ENCODE measurements around the gene CACNB2.
"Not testable (repeated sequence)": the region's sequence is repeated elsewhere in the genome, so short reads cannot be mapped to it uniquely, and the experiment has no call there.

Gene CACNB2

DNA sequence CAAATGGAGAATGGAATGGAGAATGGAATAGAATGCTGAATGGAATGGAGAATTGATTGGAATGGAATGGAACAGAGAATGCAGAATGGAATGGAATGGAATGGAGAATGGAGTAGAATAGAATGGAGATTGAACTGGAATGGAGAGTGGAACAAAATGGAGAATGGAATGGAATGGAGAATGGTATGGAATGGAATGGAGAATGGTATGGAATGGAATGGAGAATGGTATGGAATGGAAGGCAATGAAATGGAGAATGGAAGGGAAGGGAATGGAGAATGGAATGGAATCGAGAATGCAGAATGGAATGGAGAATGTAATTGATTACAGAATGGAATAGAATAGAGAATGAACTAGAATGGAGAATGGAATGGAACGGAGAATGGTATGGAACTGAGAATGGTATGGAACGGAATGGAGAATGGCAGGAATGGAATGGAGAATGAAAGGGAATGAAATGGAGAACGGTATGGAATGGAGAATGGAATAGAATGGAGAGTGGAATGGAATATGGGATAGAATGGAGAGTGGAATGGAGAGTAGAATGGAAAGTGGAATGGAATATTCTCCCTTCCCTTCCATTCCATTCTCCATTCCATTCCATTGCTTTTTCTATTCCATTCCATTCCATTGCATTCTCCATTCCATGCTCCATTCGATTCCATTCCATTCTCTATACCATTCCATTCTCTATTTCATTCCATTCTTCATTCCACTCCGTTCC, 422.9 kb downstream of the CACNB2 start:
- DNase-seq: no peak

DNA sequence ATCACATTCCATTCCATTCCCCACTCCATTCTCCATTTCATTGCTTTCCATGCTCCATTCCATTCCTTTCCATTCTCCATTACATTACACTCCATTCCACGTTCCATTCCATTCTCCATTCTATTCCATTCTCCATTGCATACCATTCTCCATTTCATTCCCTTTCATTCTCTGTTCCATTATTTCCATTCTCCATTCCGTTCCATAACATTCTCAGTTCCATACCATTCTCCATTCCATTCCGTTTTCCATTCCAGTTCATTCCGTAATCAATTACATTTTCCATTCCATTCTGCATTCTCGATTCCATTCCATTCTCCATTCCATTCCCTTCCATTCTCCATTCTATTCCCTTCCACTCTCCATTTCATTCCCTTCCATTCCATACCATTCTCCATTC, 424.8 kb downstream of the CACNB2 start:
- no peak for DNase-seq

DNA sequence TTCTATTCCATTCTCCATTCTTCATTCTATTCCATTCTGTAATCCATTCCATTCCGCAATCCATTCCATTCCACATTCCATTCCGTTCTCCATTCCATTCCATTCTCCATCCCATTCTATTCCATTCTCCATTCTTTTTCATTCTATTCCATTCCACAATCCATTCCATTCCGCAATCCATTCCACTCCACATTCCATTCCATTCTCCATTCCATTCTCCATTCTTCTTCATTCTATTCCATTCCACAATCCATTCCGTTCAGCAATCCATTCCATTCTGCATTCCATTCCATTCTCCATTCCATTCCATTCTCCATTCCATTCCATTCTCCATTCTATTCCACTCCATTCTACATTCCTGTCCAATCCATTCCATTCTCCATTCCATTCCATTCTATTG, 426.0 kb downstream of the CACNB2 start:
- DNase-seq: no peak

DNA sequence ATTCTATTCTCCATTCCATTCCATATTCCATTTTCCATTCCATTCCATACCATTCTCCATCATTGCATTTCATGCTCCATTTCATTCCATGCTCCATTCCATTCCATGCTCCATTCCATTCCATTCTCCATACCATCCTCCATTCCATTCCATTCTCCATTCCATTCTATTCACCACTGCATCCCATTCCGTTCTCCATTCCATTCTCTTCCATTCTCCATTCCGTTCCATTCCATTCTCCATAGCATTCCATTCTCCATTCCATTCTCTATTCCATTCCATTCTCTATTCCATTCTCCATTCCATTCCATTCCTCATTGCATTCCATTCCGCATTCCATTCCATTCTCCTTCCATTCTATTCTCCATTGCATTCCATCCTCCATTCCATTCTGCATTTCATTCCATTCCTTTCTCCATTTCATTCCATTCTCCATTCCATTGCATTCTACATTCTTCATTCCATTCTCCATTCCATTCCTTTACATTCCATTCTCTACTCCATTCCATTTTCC, 427.2 kb downstream of the CACNB2 start:
- DNase-seq: no peak

DNA sequence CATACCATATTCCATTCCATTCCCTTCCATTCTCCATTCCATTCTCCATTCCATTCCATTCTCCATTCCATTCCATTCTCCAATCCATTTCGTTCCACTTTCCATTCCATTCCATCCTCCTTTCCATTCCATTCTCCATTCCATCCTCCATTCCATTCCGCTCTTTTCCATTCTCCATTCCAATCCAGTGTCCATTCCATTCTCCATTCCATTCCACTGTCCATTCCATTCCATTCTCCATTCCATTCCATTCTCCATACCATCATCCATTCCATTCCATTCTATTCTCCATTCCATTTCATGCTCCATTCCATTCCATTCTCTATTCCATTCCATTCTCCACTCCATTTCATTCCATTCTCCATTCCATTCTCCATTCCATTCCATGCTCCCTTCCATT, 430.2 kb downstream of the CACNB2 start:
- not testable (repeated sequence) for DNase-seq

DNA sequence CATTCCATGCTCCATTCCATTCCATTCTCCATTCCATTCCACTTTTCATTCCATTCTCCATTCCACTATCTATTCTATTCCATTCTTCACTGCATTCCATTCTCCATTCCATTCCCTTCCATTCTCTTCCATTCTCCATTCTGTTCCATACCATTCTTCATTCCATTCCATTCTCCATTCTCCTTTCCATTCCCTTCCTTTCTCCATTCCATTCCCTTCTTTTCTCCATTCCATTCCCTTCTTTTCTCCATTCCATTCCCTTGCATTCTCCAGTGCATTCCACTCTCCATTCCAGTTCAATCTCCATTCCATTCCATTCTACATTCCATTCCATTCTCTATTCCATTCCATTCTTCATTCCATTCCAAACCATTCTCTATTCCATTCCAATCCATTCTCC, 430.9 kb downstream of the CACNB2 start:
- DNase-seq: no peak

DNA sequence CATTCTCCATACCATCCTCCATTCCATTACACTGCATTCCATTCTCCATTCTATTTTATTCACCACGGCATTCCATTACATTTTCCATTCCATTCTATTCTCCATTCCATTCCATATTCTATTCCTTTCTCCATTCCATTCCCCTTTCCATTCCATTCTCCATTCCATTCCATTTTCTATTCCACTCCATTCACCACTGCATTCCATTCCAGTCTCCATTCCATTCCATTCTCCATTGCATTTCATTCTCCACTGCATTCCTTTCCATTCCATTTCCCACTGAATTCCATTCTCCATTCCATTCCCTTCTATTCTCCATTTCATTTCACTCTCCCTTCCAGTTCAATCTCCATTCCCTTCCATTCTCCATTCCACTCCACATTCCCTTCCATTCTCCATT, 431.6 kb downstream of the CACNB2 start:
- DNase-seq: no peak

DNA sequence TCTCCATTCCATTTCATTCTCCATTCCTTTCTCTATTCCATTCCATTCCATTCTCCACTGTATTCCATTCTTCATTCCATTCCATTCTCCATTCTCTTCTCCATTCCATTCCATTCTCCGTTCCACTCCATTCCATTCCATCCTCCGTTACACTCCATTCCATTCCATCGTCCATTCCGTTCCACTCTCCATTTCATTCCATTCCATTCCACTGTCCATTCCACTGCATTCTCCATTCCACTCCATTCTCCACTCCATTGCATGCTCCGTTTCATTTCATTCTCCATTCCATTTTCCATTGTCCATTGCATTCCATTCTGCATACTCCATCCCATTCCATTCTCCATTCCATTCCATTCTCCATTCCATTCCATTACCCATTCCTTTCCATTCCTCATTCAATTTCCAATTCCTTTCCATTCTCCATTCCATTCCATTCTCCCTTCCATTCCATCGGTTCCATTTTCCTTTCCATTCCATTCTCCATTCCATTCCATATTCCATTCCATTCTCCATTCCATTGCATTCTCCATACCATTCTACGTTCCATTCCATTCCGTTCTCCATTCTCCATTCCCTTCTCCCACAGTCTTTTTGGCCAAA, 432.8 kb downstream of the CACNB2 start:
- no peak for DNase-seq

DNA sequence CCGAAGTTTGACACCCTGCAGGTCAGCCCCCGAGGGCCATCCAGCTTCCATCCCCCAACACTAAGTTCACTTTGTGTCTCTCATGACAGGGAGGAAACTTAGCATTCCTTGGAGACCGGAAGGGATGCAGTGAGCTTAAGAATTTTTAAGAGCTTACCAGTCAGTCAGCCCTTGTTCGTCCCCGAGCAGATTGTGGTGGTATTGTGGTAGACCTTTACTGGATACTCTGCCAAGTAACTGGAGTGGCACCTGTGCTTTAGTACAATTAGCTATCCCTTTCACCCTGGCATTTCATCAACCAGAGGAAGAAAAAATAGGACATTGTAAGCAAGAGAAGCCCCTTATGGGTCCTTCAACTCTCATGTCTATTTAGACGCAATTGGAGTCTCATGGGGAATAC, 436.4 kb downstream of the CACNB2 start:
- DNase-seq: no peak

DNA sequence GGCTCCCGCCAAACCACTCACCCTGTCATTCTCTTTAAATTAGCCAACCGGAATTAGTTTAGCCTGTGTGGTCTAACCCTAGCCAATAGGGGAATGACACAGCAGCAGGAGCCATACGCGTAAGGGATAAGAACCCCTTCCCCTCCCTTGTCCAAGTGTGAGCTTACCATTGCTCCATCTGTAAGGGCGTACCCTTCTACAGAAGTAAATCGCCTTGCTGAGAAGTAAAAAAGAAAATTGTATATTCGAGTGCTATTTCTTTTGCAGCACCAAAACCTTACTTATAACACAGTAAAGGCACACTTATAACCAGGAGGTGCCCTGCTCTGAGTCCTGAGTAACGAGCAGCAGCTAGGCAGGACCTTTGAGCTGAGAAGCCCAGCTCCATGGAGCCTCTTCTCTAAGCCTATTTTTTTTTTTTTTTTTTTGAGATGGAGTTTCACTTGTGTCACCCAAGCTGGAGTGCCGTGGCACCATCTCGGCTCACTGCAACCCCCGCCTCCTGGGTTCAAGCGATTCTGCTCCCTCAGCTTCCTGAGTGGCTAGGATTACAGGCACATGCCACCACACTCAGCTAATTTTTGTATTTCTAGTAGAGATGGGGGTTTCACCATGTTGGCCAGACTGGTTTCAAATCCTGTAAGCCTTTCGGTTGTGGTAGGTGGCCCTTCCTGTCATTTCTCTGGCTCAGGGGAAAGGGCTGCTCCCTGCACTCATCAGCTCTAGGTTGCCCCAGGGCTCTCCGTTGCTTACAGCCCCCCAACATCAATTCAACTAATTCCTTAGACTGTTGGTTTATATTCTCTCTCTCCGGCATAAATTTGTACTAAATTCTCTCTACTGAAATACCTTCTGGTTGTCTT, 437.8 kb downstream of the CACNB2 start:
- no peak for DNase-seq

DNA sequence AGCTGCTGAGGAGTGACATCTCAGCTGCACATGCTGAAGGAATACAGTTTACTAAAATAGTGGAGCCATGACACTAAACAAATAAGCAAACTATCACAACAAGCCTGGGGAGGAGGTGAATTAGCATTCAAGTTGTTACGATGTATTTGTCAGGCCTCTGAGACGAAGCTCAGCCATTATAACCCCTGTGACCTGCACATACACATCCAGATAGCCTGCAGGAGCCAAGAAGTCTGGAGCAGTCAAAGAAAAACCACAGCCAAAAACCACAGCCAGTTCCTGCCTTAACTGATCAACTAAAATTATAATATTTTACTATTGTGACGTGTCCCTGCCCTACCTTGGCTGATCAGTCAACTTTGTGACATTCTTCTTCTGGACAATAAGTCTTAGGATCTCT, 442.6 kb downstream of the CACNB2 start:
- DNase-seq: no peak

DNA sequence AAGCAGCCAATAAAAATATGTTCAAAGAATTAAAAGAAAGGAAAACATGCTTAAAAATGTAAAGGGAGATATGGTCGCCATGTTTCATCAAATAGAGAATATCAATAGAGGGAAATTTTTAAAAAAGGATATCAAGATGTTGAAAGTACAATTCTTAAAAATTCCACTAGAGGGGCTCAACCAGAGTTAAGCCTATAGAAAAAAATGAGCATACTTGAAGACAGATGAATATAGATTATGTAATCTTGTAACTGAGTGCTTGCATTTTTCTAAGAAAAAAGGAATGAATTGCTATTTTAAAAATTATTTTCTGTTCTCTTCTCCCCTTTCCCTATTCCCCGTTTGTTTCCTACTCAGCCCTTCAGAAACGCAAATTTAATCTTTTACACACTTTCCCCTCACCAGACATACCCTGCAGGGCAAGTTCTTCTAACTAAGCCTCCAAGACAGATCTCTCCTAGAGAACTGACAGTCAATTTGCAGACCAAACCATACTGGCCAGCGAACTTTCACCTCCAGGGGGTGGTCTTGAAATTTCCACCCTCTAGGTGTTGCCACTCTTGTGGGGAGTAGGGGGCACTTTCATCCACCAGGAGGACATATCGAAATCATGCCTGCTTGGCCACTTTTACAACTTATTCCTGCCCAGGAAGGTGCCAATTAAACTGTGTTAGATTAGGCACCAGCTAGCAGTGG, 443.5 kb downstream of the CACNB2 start:
- DNase-seq: no peak

DNA sequence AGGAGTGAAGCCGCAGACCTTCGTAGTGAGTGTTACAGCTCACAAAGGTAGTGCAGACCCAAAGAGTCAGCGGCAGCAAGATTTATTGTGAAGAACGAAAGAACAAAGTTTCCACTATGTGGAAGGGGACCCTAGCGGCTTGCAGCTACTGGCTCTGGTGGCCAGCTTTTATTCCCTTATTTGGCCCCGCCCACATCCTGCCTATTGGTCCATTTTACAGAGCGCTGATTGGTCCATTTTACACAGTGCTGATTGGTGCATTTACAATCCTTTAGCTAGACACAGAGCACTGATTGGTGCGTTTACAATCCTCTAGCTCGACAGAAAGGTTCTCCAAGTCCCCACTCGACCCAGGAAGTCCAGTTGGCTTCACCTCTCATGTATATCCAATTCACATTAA, 446.4 kb downstream of the CACNB2 start:
- not testable (repeated sequence) for DNase-seq

DNA sequence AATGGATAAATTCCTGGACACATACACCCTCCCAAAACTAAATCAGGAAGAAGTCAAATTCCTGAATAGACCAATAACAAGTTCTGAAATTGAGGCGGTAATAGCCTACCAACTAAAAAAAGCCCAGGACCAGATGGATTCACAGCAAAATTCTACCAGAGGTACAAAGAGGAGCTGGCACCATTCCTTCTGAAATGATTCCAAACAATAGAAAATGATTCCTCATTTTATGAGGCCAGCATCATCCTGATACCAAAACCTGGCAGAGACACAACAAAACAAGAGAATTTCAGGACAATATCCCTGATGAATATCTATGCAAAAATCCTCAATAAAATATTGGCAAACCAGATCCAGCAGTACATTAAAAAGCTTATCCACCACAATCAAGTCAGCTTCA, 450.9 kb downstream of the CACNB2 start:
- not testable (repeated sequence) for DNase-seq

Measured in nucleus accumbens (tissue), 56 donors.